Body of pancreas (tissue), 4 donors: ENCODE results near the gene UGT1A6.

Experiments used
- CTCF ChIP-seq, 7 experiments: fragments of 450-650 bp in 4 of 7; fragments of 200-600 bp in 3 of 7; sonication (generic) in 3 of 7; IDR thresholded peaks; one replicate each; pipeline ENCODE4 v1.5.1; 2016 to 2019; ENCODE audit warnings: antibody characterized with exemption in 7 of 7
- POLR2A ChIP-seq, 3 donors: fragments of 450-650 bp; IDR thresholded peaks; one replicate each; pipeline ENCODE4 v1.6.1; 2016; ENCODE audit warnings: antibody characterized with exemption in 3 of 3, mild to moderate bottlenecking in 2 of 3

GRCh38 chr2:233705911-233706506 is 13.3 kb downstream of the UGT1A6 start:
- TF ChIP-seq POLR2A (IDR thresholded peaks at IDR 0.05) (no peak), CTCF (IDR thresholded peaks at IDR 0.05) (no peak)
